Activated CD4-positive, alpha-beta T cell treated with anti-CD3 and anti-CD28 coated beads, Interleukin-2, amount 10 ng/mL, durations not matched to agents 24 days and 14 days (primary cell): Measurements from ENCODE around the gene GANAB. TPM values are rescaled to one million over a fixed set of nuclear protein-coding genes. Genes with fewer than 3 reads are reported as not detected.
"Not testable (repeated sequence)": the region's sequence is repeated elsewhere in the genome, so short reads cannot be mapped to it uniquely, and the experiment has no call there.

Experiments used
- DNase-seq: peaks from one replicate; pipeline ENCODE4 v3.0.0; 2022
- H3K27ac Mint-ChIP-seq: one replicate; pipeline ENCODE4 v1.8.0; 2022; ENCODE audit warnings: mild to moderate bottlenecking, mixed read lengths
- H3K27me3 Mint-ChIP-seq: one replicate; pipeline ENCODE4 v1.8.0; 2022; ENCODE audit warnings: mixed read lengths
- H3K36me3 Mint-ChIP-seq: one replicate; pipeline ENCODE4 v1.8.0; 2022; ENCODE audit warnings: low read depth, mild to moderate bottlenecking, mixed read lengths
- H3K4me1 Mint-ChIP-seq: one replicate; pipeline ENCODE4 v1.8.0; 2021; ENCODE audit warnings: mixed read lengths
- H3K4me3 Mint-ChIP-seq: one replicate; pipeline ENCODE4 v1.8.0; 2022; ENCODE audit warnings: mild to moderate bottlenecking, moderate library complexity, mixed read lengths
- H3K9me3 Mint-ChIP-seq: one replicate; pipeline ENCODE4 v1.8.0; 2021; ENCODE audit warnings: mixed read lengths
- intact Hi-C: fragments of 100-400 bp; cut with micrococcal nuclease; formaldehyde crosslinking; loops from one replicate; pipeline ENCODE4 v1.15.1; 2023
- total RNA-seq: library from RNA; stranded (reverse); gene quantifications from 2 replicates; pipeline ENCODE4 v1.2.3, GENCODE V29; 2022

The GANAB gene
- total RNA-seq, 1 donor from 2014 or later: 257 TPM

DNA sequence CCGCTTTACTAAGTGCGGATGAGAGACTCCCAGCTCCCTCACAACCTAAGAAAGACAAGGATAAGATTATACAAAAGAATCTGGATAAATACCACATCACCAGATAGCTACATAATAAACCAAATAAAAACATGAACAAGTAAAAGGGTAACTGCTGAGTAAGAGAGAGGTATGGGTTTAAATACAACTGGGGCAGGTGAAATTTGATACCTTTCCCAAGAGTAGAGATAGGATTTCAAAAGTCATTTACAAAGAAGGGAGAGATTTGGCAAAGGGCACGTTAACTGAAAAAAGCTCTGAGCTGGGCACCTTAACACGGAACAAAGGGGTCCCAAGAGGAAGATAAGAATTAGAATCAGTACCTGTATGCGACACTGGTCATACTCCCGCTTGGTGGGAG lies 30.7 kb upstream of the GANAB start:
- DNase-seq: no peak
- no peaks in the 10 kb centered on the region for H3K9me3 Mint-ChIP-seq
- peak overlapping the region; percentile 85 for H3K4me3 Mint-ChIP-seq
- intact Hi-C loops: loop anchor here (10.0 kb wide), 1 partner anchor 252 kb away; no protein-coding TSS in a partner anchor
- H3K27ac Mint-ChIP-seq: peak overlapping the region; percentile 23
- peaks cover 34% of the 10 kb centered on the region for H3K36me3 Mint-ChIP-seq
- peaks cover 34% of the 10 kb centered on the region for H3K4me1 Mint-ChIP-seq
- H3K27me3 Mint-ChIP-seq: no peaks in the 10 kb centered on the region

GRCh38 chr11:62676698-62677097 lies 30.3 kb upstream of the GANAB start:
- intact Hi-C loops: loop anchor here (10.0 kb wide), 1 partner anchor 252 kb away; no protein-coding TSS in a partner anchor
- H3K4me3 Mint-ChIP-seq: peak overlapping the region; percentile 85
- no peak for DNase-seq
- peaks cover 35% of the 10 kb centered on the region for H3K4me1 Mint-ChIP-seq
- no peaks in the 10 kb centered on the region for H3K9me3 Mint-ChIP-seq
- no peaks in the 10 kb centered on the region for H3K27me3 Mint-ChIP-seq
- no peak overlapping the region for H3K27ac Mint-ChIP-seq
- peaks cover 37% of the 10 kb centered on the region for H3K36me3 Mint-ChIP-seq

GRCh38 chr11:62675415-62675814 lies 29.0 kb upstream of the GANAB start:
- not testable (repeated sequence) for H3K27me3 Mint-ChIP-seq, H3K9me3 Mint-ChIP-seq, H3K27ac Mint-ChIP-seq, DNase-seq, H3K4me3 Mint-ChIP-seq
- Mint-ChIP-seq H3K4me1 (peaks cover 37% of the 10 kb centered on the region), H3K36me3 (peaks cover 47% of the 10 kb centered on the region)
- intact Hi-C loops: loop anchor here (10.0 kb wide), 1 partner anchor 251 kb away; no protein-coding TSS in a partner anchor

- Mint-ChIP-seq H3K4me3 (peak overlapping the region; percentile 88), H3K36me3 (peaks cover 59% of the 10 kb centered on the region), H3K9me3 (no peaks in the 10 kb centered on the region), H3K27ac (peak overlapping the region; percentile 92), H3K27me3 (no peaks in the 10 kb centered on the region), H3K4me1 (peaks cover 42% of the 10 kb centered on the region)
- no peak for DNase-seq
- intact Hi-C loops: loop anchor here (2.0 to 10.0 kb wide), 4 partner anchors 36 to 1246 kb away; partner anchors contain the start of genes CPSF7, HNRNPUL2 and TTC9C
Measured at GRCh38 chr11:62673196-62673525, 26.7 kb upstream of the GANAB start.

GRCh38 chr11:62671608-62672389 lies 25.4 kb upstream of the GANAB start, which contains the start of the genes LBHD1 and UQCC3:
Gene LBHD1 (minus strand): TSS chr11:62672267. CDS start chr11:62670031, 2,236 bp downstream.
Gene UQCC3 (plus strand): TSS chr11:62671673. CDS start chr11:62671746, 73 bp downstream.
- Mint-ChIP-seq H3K27ac (peak within 1 kb of the TSS; percentile 92), H3K9me3 (no peaks in the 10 kb centered on the region), H3K27me3 (no peaks in the 10 kb centered on the region), H3K36me3 (peaks cover 55% of the 10 kb centered on the region), H3K4me1 (peaks cover 38% of the 10 kb centered on the region), H3K4me3 (peak within 1 kb of the TSS; percentile 88)
- intact Hi-C loops: loop anchor here (1.0 to 10.0 kb wide), 7 partner anchors 8 to 1244 kb away; partner anchors contain the start of genes CPSF7, HNRNPUL2, INTS5 and SLC3A2
- DNase-seq: peak; percentile 94

- intact Hi-C loops: loop anchor here (1.0 to 10.0 kb wide), 6 partner anchors 8 to 1244 kb away; partner anchors contain the start of genes CPSF7, HNRNPUL2, INTS5 and SLC3A2
- DNase-seq: no peak
- peaks cover 41% of the 10 kb centered on the region for H3K4me1 Mint-ChIP-seq
- H3K27ac Mint-ChIP-seq: peak overlapping the region; percentile 92
- no peaks in the 10 kb centered on the region for H3K27me3 Mint-ChIP-seq
- H3K36me3 Mint-ChIP-seq: peaks cover 56% of the 10 kb centered on the region
- peak overlapping the region; percentile 88 for H3K4me3 Mint-ChIP-seq
- H3K9me3 Mint-ChIP-seq: no peaks in the 10 kb centered on the region
Measured at GRCh38 chr11:62671236-62671607, 24.8 kb upstream of the GANAB start.

DNA sequence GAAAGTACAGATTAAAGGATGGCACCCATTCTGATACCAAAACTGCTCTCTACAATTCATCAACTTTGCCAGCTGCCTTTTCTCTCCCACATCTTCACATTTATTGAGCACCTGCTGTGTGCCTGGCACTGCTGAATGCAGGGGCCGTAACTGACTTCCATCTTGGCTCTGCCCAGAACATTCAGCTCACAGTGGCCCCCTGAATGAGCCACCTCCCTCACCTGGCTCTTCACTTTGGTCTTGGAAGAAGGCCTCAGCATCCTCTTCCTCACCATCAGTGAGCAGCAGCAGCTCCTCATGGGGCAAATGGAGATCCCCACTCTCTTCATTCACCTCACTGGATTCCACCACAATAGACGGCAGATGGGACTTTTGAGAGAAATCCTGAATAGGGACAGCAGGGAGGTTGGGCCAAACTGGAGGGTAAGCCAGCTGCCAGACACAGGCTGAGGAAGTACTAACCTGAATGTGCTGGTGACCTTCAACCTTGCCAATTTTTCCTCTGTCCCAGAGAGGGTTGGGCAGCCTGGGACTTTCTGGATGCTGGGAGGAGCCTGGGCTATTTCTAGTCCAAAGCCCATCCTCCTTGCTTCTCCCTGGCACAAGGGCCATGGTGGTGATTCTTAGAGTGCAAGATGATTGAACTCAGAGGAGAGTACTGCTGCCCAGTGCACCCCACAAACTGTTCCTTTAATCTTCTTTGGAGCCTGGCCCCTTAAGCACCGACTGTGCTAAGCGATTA lies 23.2 kb upstream of the GANAB start:
- no peaks in the 10 kb centered on the region for H3K9me3 Mint-ChIP-seq
- intact Hi-C loops: loop anchor here (2.0 to 10.0 kb wide), 6 partner anchors 17 to 1242 kb away; partner anchors contain the start of genes CPSF7, HNRNPUL2, INTS5 and POLR2G
- no peaks in the 10 kb centered on the region for H3K27me3 Mint-ChIP-seq
- peak overlapping the region; percentile 88 for H3K4me3 Mint-ChIP-seq
- DNase-seq: no peak
- peaks cover 60% of the 10 kb centered on the region for H3K36me3 Mint-ChIP-seq
- peaks cover 37% of the 10 kb centered on the region for H3K4me1 Mint-ChIP-seq
- H3K27ac Mint-ChIP-seq: peak overlapping the region; percentile 92

- Mint-ChIP-seq H3K27me3 (no peaks in the 10 kb centered on the region), H3K4me3 (peak overlapping the region; percentile 98), H3K4me1 (peaks cover 39% of the 10 kb centered on the region), H3K27ac (peak overlapping the region; percentile 65), H3K9me3 (no peaks in the 10 kb centered on the region), H3K36me3 (peaks cover 65% of the 10 kb centered on the region)
- intact Hi-C loops: loop anchor here (5.0 kb wide), 2 partner anchors 95 to 175 kb away; partner anchors contain the start of gene POLR2G
- no peak for DNase-seq
Measured at GRCh38 chr11:62667460-62667859, 21.0 kb upstream of the GANAB start.

DNA sequence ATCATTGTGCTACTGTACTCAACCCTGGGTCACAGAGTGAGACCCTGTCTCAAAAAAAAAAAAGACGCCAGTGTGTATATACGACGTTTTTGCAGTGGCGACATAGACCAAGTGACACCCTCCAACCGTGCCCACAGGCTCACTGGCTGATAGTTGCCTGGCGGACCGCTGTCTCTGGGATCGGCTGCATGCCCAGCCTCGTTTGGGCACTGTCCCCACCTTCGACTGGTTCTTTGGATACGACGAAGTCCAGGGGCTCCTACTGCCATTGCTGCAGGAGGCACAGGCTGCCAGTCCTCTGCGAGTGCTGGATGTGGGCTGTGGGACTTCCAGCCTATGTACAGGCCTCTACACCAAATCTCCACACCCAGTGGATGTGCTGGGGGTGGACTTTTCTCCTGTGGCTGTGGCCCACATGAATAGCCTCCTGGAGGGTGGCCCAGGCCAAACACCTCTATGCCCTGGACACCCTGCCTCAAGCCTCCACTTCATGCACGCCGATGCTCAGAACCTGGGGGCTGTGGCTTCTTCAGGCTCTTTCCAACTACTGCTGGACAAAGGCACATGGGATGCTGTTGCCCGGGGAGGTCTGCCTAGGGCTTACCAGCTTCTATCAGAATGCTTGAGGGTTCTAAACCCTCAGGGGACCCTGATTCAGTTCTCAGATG lies 20.0 kb upstream of the GANAB start:
- peak; percentile 71 for DNase-seq
- H3K4me3 Mint-ChIP-seq: peak overlapping the region; percentile 98
- H3K9me3 Mint-ChIP-seq: no peaks in the 10 kb centered on the region
- peak overlapping the region; percentile 65 for H3K27ac Mint-ChIP-seq
- H3K27me3 Mint-ChIP-seq: no peaks in the 10 kb centered on the region
- peaks cover 58% of the 10 kb centered on the region for H3K36me3 Mint-ChIP-seq
- intact Hi-C loops: loop anchor here (5.0 kb wide), 2 partner anchors 96 to 176 kb away; partner anchors contain the start of gene POLR2G
- H3K4me1 Mint-ChIP-seq: peaks cover 35% of the 10 kb centered on the region

DNA sequence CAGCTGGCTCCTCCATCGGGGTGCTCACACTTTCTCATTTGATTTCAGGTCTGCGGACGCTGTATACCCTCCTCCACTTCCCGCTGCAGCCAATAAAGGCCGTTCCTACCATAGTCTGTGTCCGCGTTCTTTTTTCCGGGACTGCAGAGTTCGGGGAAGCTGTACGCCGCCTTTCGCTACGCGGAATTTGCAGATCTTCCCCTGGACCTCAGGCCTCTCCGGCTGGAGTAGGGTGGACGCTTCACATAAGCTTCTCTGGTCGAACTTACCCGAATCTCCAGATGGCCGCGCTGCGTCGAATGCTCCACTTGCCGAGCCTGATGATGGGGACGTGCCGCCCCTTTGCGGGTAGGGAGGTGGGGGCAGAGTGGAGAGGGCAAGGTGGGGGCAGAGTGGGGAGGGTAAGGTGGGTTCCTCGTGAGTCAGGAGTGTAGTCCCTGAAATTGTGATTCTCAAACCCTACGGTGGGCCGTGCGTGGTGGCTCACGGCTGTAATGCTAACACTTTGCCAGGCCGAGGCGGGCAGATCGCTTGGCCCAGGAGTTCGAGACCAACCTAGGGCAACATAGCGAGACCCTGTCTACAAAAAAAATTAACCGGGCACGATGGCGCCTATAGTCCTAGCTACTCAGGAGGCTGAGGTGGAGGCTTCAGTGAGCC lies 19.3 kb upstream of the GANAB start:
- DNase-seq: peak; percentile 84
- no peaks in the 10 kb centered on the region for H3K27me3 Mint-ChIP-seq
- peaks cover 31% of the 10 kb centered on the region for H3K4me1 Mint-ChIP-seq
- H3K9me3 Mint-ChIP-seq: no peaks in the 10 kb centered on the region
- H3K4me3 Mint-ChIP-seq: peak overlapping the region; percentile 98
- H3K36me3 Mint-ChIP-seq: peaks cover 53% of the 10 kb centered on the region
- intact Hi-C loops: loop anchor here (1.0 to 5.0 kb wide), 9 partner anchors 12 to 177 kb away; partner anchors contain the start of genes EML3, GANAB, INTS5 and POLR2G
- peak overlapping the region; percentile 93 for H3K27ac Mint-ChIP-seq

DNA sequence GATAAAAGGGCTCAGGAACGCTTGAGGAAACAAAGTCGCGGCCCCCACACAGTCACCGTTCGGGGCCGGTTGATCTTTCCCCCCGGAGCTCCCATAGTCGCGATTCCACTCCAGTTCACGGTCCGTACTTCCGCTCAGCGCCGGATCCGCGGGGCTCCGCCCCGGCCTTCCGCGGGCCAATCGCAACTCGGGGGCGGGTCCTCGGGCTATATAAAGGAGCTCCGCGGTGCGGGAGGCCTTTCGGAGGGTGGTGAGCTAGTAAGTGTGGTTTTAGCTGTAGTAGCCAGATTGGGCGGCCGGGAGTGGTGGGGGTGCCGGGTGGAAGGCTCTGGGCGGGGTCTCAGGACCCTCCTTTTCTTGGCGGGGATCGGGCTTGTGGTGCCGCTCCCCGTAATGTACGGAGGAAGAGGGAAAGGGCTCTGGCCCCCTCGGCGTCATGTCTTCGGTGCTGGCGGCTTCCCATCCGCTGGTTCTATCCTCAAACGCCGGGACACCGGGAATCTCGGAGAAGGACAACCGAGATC lies 18.7 kb upstream of the GANAB start, which contains the start of the genes C11orf98 and CSKMT:
Gene C11orf98 (minus strand): TSS at position 136 of the 524 bp plus-strand sequence. CDS start 41 bp downstream, at position 95.
Gene CSKMT (plus strand): TSS at position 238 of the 524 bp plus-strand sequence. CDS start 568 bp downstream, outside the sequence.
- no peaks in the 10 kb centered on the region for H3K27me3 Mint-ChIP-seq
- H3K27ac Mint-ChIP-seq: peak within 1 kb of the TSS; percentile 93
- intact Hi-C loops: loop anchor here (1.0 to 5.0 kb wide), 9 partner anchors 12 to 177 kb away; partner anchors contain the start of genes EML3, GANAB, INTS5 and POLR2G
- peak; percentile 99 for DNase-seq
- H3K36me3 Mint-ChIP-seq: peaks cover 51% of the 10 kb centered on the region
- H3K4me3 Mint-ChIP-seq: peak within 1 kb of the TSS; percentile 98
- no peaks in the 10 kb centered on the region for H3K9me3 Mint-ChIP-seq
- peaks cover 26% of the 10 kb centered on the region for H3K4me1 Mint-ChIP-seq

GRCh38 chr11:62664405-62665074 lies 18.1 kb upstream of the GANAB start:
- Mint-ChIP-seq H3K9me3 (no peaks in the 10 kb centered on the region), H3K27ac (peak overlapping the region; percentile 93), H3K36me3 (peaks cover 48% of the 10 kb centered on the region), H3K4me3 (peak overlapping the region; percentile 98), H3K27me3 (no peaks in the 10 kb centered on the region), H3K4me1 (peaks cover 23% of the 10 kb centered on the region)
- DNase-seq: peak; percentile 86
- intact Hi-C loops: loop anchor here (1.0 to 5.0 kb wide), 9 partner anchors 11 to 178 kb away; partner anchors contain the start of genes EML3, GANAB, INTS5 and POLR2G
